Esophagus squamous epithelium (tissue), 5 donors: ENCODE results near the gene INTS1. TPM values are rescaled to one million over a fixed set of nuclear protein-coding genes. Genes with fewer than 3 reads are reported as not detected.

Experiments
- DNase-seq: peaks from one replicate; lab custom pipeline; 2025; lab: John Stamatoyannopoulos, UW
- H3K27ac ChIP-seq, 4 donors: fragments of 200-600 bp; sonication (generic); one replicate each; pipeline ENCODE4 v1.5.1; 2016 to 2019; ENCODE audit warnings: mild to moderate bottlenecking in 1 of 4
- H3K27me3 ChIP-seq, 4 donors: fragments of 200-600 bp; sonication (generic); 1 replicate in 3 of 4; 2 replicates in 1 of 4; pipeline versions ENCODE4 v1.5.1 to v1.6.0; 2017 to 2021; ENCODE audit warnings: antibody characterized with exemption in 1 of 4
- H3K36me3 ChIP-seq, 3 donors: fragments of 200-600 bp; sonication (generic); one replicate each; pipeline ENCODE4 v1.5.1; 2016 to 2019
- H3K4me1 ChIP-seq, 3 donors: fragments of 200-600 bp; sonication (generic); one replicate each; pipeline ENCODE4 v1.5.1; 2017 to 2019
- H3K4me3 ChIP-seq, 4 donors: fragments of 200-600 bp; sonication (generic); 1 replicate in 3 of 4; 2 replicates in 1 of 4; pipeline ENCODE4 v1.5.1; 2016 to 2019; ENCODE audit warnings: mild to moderate bottlenecking in 2 of 4, moderate library complexity in 1 of 4
- H3K9me3 ChIP-seq, 3 donors: fragments of 200-600 bp; sonication (generic); one replicate each; pipeline ENCODE4 v1.5.1; 2016 to 2019
- POLR2A ChIP-seq, 4 donors: fragments of 450-650 bp; IDR thresholded peaks; one replicate each; pipeline ENCODE4 v1.6.1; 2017; ENCODE audit warnings: antibody characterized with exemption in 4 of 4, mild to moderate bottlenecking in 4 of 4, moderate library complexity in 3 of 4
- WGBS, 2 donors: methylation state at CpG; one replicate each; pipeline ENCODE4 v1.1.5; 2018; 5-methylcytosine and 5-hydroxymethylcytosine counted together
- intact Hi-C: fragments of 100-400 bp; cut with DNase I; formaldehyde crosslinking; loops from one replicate; pipeline ENCODE4 v1.15.0; 2022
- total RNA-seq, 4 donors: library from RNA; depleted of rRNA; stranded (reverse); fragments of >200 nt; gene quantifications; one replicate each; pipeline ENCODE4 v1.1.0, GENCODE V29; 2016
- TF ChIP-seq, protein P1 (sequence below), 6 experiments: fragments of 450-650 bp in 4 of 6; fragments of 200-600 bp in 2 of 6; sonication (generic) in 2 of 6; IDR thresholded peaks; one replicate each; pipeline ENCODE4 v1.5.1; 2016 to 2019; ENCODE audit warnings: antibody characterized with exemption in 6 of 6, mild to moderate bottlenecking in 4 of 6, moderate library complexity in 4 of 6
- donor health status: DM: yes; HTN: yes; CAD: no.

Gene INTS1
- total RNA-seq, 4 donors from 2014 or later, result 27.8 to 45.3 (median 36.6) TPM

DNA sequence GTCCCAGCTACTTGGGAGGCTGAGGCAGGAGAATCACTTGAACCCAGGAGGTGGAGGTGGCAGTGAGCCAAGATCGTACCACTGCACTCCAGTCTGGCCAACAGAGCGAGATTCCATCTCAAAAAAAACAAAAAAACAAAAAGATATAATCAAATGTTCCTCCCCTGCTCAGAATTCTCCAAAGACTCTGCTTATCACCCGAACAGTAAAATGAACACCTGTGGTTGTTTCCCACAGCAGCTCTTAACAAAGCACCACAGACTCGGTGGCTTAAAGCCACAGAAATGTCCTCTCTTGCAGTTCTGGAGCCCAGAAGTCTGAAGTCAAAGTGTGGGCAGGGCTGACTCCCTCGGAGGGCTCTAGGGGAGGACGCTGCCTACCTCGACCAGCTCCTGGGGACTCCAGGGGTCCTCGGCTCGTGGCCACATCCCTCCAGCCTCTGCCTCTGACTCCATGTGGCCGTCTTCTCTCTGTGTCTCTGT is 4.1 kb upstream of the INTS1 start:
- intact Hi-C loops, result no loop called here
- TF ChIP-seq, protein P1, sequence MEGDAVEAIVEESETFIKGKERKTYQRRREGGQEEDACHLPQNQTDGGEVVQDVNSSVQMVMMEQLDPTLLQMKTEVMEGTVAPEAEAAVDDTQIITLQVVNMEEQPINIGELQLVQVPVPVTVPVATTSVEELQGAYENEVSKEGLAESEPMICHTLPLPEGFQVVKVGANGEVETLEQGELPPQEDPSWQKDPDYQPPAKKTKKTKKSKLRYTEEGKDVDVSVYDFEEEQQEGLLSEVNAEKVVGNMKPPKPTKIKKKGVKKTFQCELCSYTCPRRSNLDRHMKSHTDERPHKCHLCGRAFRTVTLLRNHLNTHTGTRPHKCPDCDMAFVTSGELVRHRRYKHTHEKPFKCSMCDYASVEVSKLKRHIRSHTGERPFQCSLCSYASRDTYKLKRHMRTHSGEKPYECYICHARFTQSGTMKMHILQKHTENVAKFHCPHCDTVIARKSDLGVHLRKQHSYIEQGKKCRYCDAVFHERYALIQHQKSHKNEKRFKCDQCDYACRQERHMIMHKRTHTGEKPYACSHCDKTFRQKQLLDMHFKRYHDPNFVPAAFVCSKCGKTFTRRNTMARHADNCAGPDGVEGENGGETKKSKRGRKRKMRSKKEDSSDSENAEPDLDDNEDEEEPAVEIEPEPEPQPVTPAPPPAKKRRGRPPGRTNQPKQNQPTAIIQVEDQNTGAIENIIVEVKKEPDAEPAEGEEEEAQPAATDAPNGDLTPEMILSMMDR (IDR thresholded peaks at IDR 0.05), result no peak
- TF ChIP-seq POLR2A (IDR thresholded peaks at IDR 0.05), result no peak
- H3K27me3 ChIP-seq, result no peaks in the 10 kb centered on the region

DNA sequence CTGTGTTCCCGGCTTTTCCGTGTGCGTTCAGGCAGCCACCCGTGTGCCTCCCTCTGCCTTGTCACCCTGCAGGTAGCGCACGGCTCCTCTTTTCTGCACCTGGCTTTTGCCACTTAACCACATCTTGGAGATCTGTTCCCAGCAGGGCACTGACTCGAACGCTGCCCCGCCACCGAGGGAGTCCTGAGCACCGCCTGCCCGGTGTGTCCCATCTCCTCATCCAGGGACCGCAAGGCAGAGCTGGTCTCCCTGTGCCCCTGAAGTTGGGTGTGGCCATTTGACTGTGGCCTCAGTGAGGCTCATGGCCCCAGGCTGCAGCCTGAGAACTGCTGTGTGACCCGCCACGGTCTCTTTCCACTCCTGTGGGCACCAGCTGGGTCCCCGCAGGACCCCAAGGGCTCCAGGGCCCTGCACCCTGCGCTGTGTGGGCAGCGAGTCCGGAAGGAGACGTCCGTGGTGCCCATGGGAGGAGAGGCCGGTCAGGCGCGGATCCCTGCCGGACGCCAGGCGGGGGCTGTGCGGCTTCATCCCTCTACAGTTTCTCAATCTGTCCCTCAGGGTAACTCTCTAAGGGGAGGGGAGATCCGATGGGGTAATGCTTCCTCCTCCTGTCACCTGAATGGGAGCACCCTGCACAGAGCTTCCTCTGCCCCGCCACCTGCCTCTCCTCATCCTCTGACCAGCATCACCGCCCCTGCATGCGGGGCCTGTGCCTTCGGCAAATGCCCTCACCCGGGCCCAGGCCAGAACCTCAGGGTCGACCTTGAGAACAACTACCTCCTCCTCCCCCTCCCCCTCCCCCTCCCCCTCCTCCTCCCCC is 1.8 kb upstream of the INTS1 start:
- H3K9me3 ChIP-seq, result no peaks in the 10 kb centered on the region
- H3K27me3 ChIP-seq, result no peaks in the 10 kb centered on the region
- intact Hi-C loops, result no loop called here
- peaks cover 14 to 54% (median 21%) of the 10 kb centered on the region in 3 donors for H3K4me1 ChIP-seq
- DNase-seq, result no peak
- H3K4me3 ChIP-seq, result no peak overlapping the region
- 62 to 65% methylated on average over 12 to 17 of the region's 35 CpGs for whole genome bisulfite sequencing, 2 donors
- TF ChIP-seq, protein P1 (IDR thresholded peaks at IDR 0.05), result no peak
- no peak for TF ChIP-seq POLR2A (IDR thresholded peaks at IDR 0.05)
- H3K27ac ChIP-seq, result no peak overlapping the region
- peaks cover 8 to 22% (median 11%) of the 10 kb centered on the region in 3 donors for H3K36me3 ChIP-seq

More for the DNA sequence above, 4.1 kb upstream of the INTS1 start:
- Histone ChIP-seq H3K9me3 (no peaks in the 10 kb centered on the region), H3K36me3 (no peaks in the 10 kb centered on the region), H3K27ac (no peak overlapping the region), H3K4me3 (no peak overlapping the region), H3K4me1 (peaks cover 7 to 44% (median 12%) of the 10 kb centered on the region in 3 donors)
- 66 to 82% methylated on average over 8 to 10 of the region's 10 CpGs for WGBS, 2 donors
- no peak for DNase-seq

DNA sequence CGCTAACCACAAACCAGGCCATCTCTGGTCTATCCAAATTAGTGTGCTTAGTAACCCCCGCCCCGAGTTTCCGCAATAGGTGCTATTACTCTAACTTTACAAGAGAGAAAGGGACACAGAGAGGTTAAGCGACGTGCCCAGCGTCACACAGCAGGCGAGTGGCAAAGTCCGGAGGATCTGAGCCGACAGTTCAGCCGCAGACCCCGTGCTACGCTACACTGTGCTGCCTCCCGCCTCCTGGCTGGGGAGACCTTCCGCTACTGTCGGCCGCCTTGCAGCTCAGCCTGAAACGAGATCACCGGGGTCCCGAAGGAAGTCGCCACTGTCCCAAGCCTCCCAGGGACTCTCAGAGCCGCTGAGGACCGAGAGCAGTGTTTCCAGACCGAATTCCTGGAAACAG is 799 bp downstream of the INTS1 start:
- intact Hi-C loops, result no loop called here
- DNase-seq, result no peak
- peak overlapping the region in 3 of 4 donors; percentile 78 to 82 (median 82) for H3K27ac ChIP-seq

DNA sequence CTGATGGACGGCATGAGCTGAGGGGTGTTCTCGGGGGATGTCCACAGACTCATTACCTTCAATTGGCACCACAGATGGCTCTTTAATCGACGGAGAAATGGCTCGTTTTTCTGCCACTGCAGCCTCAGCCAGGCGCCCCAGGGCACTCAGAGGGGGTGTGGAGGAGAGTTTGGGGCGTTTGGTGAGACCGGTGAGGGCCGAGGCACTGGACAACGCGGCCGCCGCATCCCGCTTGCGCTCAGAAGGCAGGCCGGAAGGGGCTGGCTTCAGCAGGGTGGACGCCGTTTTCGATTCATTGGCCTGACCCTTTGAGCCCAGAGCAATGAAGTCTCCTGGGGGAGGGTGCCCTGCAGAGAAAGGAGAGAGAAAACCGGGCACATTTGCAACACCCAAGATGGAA is 1.3 kb downstream of the INTS1 start:
- WGBS, 2 donors, result 45 to 72% methylated on average over 3 to 4 of the region's 20 CpGs
- intact Hi-C loops, result no loop called here
- H3K4me3 ChIP-seq, result peak overlapping the region in 2 of 4 donors; percentile 77 to 100
- DNase-seq, result no peak
- H3K9me3 ChIP-seq, result no peaks in the 10 kb centered on the region
- no peak overlapping the region for H3K27ac ChIP-seq
- H3K36me3 ChIP-seq, result peaks cover 26 to 53% (median 32%) of the 10 kb centered on the region in 3 donors
- TF ChIP-seq POLR2A (IDR thresholded peaks at IDR 0.05), result no peak
- TF ChIP-seq, protein P1 (IDR thresholded peaks at IDR 0.05), result no peak
- H3K4me1 ChIP-seq, result peaks cover 14 to 54% (median 21%) of the 10 kb centered on the region in 3 donors
- H3K27me3 ChIP-seq, result no peaks in the 10 kb centered on the region

More for the DNA sequence above, 799 bp downstream of the INTS1 start:
- Histone ChIP-seq H3K36me3 (peaks cover 21 to 47% (median 27%) of the 10 kb centered on the region in 3 donors), H3K4me1 (peaks cover 14 to 54% (median 21%) of the 10 kb centered on the region in 3 donors), H3K4me3 (peak overlapping the region; percentile 77 to 100 (median 90)), H3K27me3 (no peaks in the 10 kb centered on the region), H3K9me3 (no peaks in the 10 kb centered on the region)
- TF ChIP-seq, protein P1 (IDR thresholded peaks at IDR 0.05), result no peak
- TF ChIP-seq POLR2A (IDR thresholded peaks at IDR 0.05), result no peak
- 36 to 44% methylated on average over 12 to 21 of the region's 24 CpGs for WGBS, 2 donors
